DOHH2 (cell line): ENCODE results near the gene MAPKBP1.
A peak's percentile ranks its signal among the peaks of the same experiment; 100 is the strongest.

Experiments used
- H3F3A ChIP-seq: fragments of 200-600 bp; sonication (generic), shearing (Covaris generic); 2 replicates; pipeline ENCODE4 v1.6.0; 2016; ENCODE audit warnings: antibody characterized with exemption, mild to moderate bottlenecking; ENCODE audit not compliant: control insufficient read depth, insufficient read depth
- H3K27ac ChIP-seq: fragments of 200-600 bp; sonication (generic); 2 replicates; pipeline ENCODE4 v1.5.1; 2014; ENCODE audit warnings: low read depth, mild to moderate bottlenecking, low read length, moderate library complexity
- H3K27me3 ChIP-seq: fragments of 200-600 bp; sonication (generic); 2 replicates; pipeline ENCODE4 v1.6.1; 2014; ENCODE audit warnings: mild to moderate bottlenecking, low read length, mixed read lengths; ENCODE audit not compliant: control insufficient read depth
- H3K36me3 ChIP-seq: fragments of 200-600 bp; sonication (generic); 2 replicates; pipeline ENCODE4 v1.6.1; 2014; ENCODE audit warnings: mild to moderate bottlenecking, low read length, moderate library complexity, mixed read lengths; ENCODE audit not compliant: control insufficient read depth
- H3K4me1 ChIP-seq: fragments of 200-600 bp; sonication (generic); 2 replicates; pipeline ENCODE4 v1.6.1; 2014; ENCODE audit warnings: mild to moderate bottlenecking, low read length, mixed read lengths; ENCODE audit not compliant: control insufficient read depth
- H3K4me2 ChIP-seq: fragments of 200-600 bp; sonication (generic); 2 replicates; pipeline ENCODE4 v1.6.0; 2014; ENCODE audit warnings: mild to moderate bottlenecking, low read length, moderate library complexity
- H3K4me3 ChIP-seq: fragments of 200-600 bp; sonication (generic); 2 replicates; pipeline ENCODE4 v1.5.1; 2014; ENCODE audit warnings: mild to moderate bottlenecking, low read length, mixed read lengths
- H3K79me2 ChIP-seq: fragments of 200-600 bp; sonication (generic); 2 replicates; pipeline ENCODE4 v1.6.1; 2014; ENCODE audit warnings: mild to moderate bottlenecking, low read length, mixed read lengths; ENCODE audit not compliant: control insufficient read depth
- H3K9me2 ChIP-seq: fragments of 200-600 bp; sonication (generic); replicated peaks from 2 replicates; pipeline ENCODE4 v1.6.1; 2014; ENCODE audit warnings: mild to moderate bottlenecking, low read length, mixed read lengths; ENCODE audit not compliant: control insufficient read depth
- H3K9me3 ChIP-seq: fragments of 200-600 bp; sonication (generic); 2 replicates; pipeline ENCODE4 v1.6.1; 2014; ENCODE audit warnings: antibody characterized with exemption, low read length, mixed read lengths; ENCODE audit not compliant: control insufficient read depth, insufficient read depth
- H4K20me1 ChIP-seq: fragments of 200-600 bp; sonication (generic); 2 replicates; pipeline ENCODE4 v1.6.0; 2014; ENCODE audit warnings: low read depth, mild to moderate bottlenecking, antibody characterized with exemption, low read length, moderate library complexity; ENCODE audit not compliant: control insufficient read depth, insufficient read depth
- EZH2phosphoT487 ChIP-seq: fragments of 200-600 bp; sonication (generic); IDR thresholded peaks from 2 replicates; pipeline ENCODE4 v1.6.1; 2017; ENCODE audit warnings: borderline replicate concordance, mild to moderate bottlenecking, antibody characterized with exemption, low read length, moderate library complexity, mixed read lengths
- TF ChIP-seq, protein P1 (sequence below): fragments of 200-600 bp; sonication (generic); IDR thresholded peaks from one replicate; pipeline ENCODE4 v1.5.1; 2014; ENCODE audit warnings: antibody characterized with exemption, mild to moderate bottlenecking, low read depth, low read length; ENCODE audit not compliant: poor library complexity, severe bottlenecking

MAPKBP1 gene

DNA sequence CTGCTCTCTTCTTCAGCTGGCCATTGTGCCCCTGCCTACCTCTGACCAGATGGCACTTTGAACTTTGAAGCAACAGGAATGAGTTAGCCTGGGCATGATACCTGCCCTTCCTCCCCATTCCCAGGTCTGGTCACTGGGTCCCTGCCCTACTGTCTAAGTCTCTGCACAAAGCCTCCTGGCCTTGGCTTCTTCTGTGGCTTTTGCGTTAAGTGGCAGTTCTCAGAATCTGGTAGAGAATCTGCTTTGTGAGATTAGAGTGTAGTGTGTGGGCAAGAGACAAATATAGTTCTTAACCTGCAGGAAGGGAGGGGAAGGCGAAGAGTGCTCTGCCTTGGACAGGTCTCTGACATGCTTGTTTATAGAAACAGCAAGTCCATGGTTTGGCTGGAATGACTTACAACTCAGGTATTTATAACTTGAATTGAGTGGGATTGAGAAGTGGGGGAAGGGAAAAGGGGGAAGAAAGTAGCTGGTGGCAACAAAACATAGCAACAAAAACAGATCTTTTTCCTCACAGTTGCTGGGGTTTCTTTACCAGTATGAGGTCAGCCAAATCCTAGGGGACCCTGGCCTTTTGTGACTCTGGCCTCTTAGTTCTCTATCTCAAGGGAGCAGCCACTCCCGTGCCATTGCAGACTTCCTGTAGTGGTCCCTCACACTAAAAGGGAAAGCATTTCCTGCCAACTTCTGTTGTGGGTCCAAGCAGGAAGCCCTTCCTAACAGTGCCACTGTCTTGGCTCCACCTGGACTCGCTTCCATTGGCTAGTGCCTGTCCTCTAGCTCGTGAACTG, 16.7 kb downstream of the MAPKBP1 start:
- TF ChIP-seq, protein P1, sequence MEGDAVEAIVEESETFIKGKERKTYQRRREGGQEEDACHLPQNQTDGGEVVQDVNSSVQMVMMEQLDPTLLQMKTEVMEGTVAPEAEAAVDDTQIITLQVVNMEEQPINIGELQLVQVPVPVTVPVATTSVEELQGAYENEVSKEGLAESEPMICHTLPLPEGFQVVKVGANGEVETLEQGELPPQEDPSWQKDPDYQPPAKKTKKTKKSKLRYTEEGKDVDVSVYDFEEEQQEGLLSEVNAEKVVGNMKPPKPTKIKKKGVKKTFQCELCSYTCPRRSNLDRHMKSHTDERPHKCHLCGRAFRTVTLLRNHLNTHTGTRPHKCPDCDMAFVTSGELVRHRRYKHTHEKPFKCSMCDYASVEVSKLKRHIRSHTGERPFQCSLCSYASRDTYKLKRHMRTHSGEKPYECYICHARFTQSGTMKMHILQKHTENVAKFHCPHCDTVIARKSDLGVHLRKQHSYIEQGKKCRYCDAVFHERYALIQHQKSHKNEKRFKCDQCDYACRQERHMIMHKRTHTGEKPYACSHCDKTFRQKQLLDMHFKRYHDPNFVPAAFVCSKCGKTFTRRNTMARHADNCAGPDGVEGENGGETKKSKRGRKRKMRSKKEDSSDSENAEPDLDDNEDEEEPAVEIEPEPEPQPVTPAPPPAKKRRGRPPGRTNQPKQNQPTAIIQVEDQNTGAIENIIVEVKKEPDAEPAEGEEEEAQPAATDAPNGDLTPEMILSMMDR: no peak
- no peak for TF ChIP-seq EZH2phosphoT487
- Histone ChIP-seq H4K20me1 (no peaks in the 10 kb centered on the region), H3K79me2 (no peaks in the 10 kb centered on the region), H3K9me2 (no peaks in the 10 kb centered on the region), H3K4me2 (peak overlapping the region; percentile 31), H3K4me3 (peak overlapping the region; percentile 6; the same call in 1 of the 2 replicates), H3K4me1 (peaks cover 44% of the 10 kb centered on the region), H3K9me3 (no peaks in the 10 kb centered on the region), H3K36me3 (no peaks in the 10 kb centered on the region), H3K27me3 (no peaks in the 10 kb centered on the region), H3K27ac (no peak overlapping the region), H3F3A (0 out of 2 replicates have a peak, but pooled peaks cover 2% of the 10 kb centered on the region)

DNA sequence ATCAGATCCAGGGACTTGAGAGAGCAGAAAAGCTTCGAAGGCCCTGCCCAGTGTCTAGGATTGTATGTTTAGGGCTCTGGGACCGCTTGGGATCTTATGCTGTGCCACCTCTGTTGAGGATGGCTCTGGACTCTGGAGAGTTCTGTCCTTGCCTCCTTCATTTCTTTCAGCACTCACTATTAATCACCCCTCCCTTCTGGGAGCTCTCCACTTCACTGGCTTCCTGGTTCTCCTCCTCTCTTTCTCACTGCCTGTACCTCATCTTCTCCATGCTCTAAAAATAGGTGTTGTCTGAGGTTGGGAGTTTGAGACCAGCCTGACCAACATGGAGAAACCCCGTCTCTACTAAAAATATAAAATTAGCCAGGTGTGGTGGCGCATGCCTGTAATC, 17.3 kb downstream of the MAPKBP1 start:
- no peaks in the 10 kb centered on the region for H3K79me2 ChIP-seq
- H4K20me1 ChIP-seq: no peaks in the 10 kb centered on the region
- no peaks in the 10 kb centered on the region for H3K9me3 ChIP-seq
- H3K9me2 ChIP-seq: no peaks in the 10 kb centered on the region
- no peaks in the 10 kb centered on the region for H3K27me3 ChIP-seq
- H3K27ac ChIP-seq: no peak overlapping the region
- H3K4me1 ChIP-seq: peaks cover 50% of the 10 kb centered on the region
- H3K4me3 ChIP-seq: peak overlapping the region; percentile 6; the same call in 1 of the 2 replicates
- peak overlapping the region; percentile 31 for H3K4me2 ChIP-seq
- H3K36me3 ChIP-seq: no peaks in the 10 kb centered on the region
- H3F3A ChIP-seq: 0 out of 2 replicates have a peak, but pooled peaks cover 2% of the 10 kb centered on the region
- TF ChIP-seq, protein P1: no peak
- TF ChIP-seq EZH2phosphoT487: no peak

DNA sequence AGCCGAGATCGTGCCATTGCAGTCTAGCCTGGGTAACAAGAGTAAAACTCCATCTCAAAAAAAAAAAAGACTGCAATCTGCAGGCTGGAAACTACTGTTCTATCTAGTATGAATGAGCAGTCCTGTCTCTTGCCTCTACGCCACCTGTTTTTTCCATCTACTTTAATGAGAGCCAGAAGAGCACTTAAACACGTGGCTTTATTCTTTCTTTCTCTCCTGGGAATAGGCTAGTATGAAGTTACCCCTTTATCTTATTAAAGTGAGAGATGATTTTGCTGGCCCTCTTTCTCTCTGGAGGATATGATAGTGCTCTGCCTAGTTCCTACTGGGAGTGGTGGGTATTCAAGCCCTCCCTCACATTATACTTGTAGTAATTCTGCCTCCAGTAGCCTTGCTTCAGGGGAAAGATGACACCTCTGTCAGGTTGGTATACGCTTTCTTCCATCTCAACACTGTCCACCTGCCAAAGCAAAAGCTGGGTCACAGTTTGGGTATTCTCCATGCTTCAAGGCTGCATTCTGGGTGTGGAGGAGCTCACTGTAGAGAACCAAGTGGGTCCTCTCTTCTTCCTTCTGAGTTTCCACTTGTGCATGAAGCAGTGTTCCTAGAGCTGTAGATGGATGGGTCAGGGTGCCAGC, 17.8 kb downstream of the MAPKBP1 start:
- Histone ChIP-seq H3K79me2 (no peaks in the 10 kb centered on the region), H3F3A (0 out of 2 replicates have a peak, but pooled peaks cover 2% of the 10 kb centered on the region), H3K4me3 (no peak overlapping the region), H4K20me1 (no peaks in the 10 kb centered on the region), H3K27ac (no peak overlapping the region), H3K4me2 (no peak overlapping the region), H3K9me2 (no peaks in the 10 kb centered on the region), H3K9me3 (no peaks in the 10 kb centered on the region), H3K36me3 (no peaks in the 10 kb centered on the region), H3K4me1 (peaks cover 50% of the 10 kb centered on the region), H3K27me3 (no peaks in the 10 kb centered on the region)
- TF ChIP-seq EZH2phosphoT487: no peak
- TF ChIP-seq, protein P1: no peak
